Stimulated activated CD4-positive, alpha-beta T cell treated with anti-CD3 and anti-CD28 coated beads, Interleukin-12 subunit alpha, Interleukin-12 subunit beta, amount 100 ng/mL, for 48 hours (primary cell): ENCODE results near the gene TNFAIP6.
A peak's percentile ranks its signal among the peaks of the same experiment; 100 is the strongest.

Experiments
- DNase-seq, 3 donors: peaks; one replicate each; pipeline ENCODE4 v3.0.0-alpha.2; 2020; ENCODE audit warnings: low read depth in 2 of 3, low spot score in 1 of 3

TNFAIP6 gene

DNA sequence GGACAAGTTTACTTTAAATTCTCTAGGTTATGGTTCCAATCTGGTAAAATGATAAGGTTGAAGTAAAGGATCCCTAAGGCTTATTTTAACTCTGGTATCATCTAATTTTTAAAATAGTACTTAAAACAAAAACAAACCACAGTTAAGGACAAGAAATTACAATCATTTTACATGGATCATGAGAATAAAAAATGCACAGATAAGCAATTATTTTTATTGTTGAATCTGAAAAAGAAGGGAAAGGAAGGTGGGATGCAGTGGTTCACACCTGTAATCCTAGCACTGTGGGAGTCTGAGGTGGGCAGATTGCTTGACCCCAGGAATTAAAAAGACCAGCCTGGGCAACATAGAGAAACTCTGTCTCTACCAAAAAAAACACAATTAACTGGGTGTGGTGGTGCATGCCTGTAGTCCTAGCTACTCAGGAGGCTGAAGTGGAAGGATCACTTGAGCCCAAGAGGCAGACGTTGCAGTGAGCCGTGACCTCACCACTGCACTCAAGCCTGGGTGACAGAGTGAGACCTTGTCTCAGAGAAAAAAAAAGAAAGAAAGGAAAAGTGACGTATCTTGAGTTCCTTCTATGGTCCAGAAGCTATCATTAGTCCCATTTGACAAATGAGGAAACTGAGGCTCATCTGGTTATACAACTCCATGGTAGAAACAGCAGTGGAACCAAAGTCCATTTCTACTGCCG lies 2.5 kb downstream of the TNFAIP6 start:
- DNase-seq: no peak

DNA sequence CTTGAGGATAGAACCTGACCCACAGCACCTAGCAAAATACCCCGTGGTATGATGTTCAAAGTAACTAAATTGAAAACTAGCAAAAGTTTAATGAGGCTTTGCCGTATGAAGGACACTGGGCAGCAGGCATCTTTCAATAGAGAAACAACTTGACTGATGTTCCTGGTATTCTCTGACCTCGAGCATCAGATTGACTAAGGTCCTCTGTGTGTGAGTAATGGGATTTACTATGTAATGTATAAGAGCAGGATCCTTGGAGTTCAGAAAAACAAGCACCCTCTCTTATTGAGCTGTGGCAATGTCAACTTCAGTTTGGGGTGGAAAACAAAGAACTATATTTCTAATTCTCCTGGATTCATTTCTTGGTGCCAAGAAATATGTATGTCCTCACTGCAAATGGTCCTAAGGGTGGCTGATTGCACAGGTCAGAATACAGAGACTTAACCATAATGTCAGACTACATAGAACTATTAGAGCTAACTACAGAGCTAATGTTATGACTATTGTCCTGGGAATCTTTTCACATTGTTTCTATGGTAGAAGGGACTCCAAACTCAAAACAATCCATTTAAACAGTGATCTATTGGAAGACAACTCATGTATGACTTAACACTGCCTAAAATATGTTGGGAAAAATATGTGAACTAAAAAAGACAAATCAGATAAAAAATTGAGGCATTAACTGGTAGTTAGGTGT lies 4.4 kb downstream of the TNFAIP6 start:
- DNase-seq: no peak

DNA sequence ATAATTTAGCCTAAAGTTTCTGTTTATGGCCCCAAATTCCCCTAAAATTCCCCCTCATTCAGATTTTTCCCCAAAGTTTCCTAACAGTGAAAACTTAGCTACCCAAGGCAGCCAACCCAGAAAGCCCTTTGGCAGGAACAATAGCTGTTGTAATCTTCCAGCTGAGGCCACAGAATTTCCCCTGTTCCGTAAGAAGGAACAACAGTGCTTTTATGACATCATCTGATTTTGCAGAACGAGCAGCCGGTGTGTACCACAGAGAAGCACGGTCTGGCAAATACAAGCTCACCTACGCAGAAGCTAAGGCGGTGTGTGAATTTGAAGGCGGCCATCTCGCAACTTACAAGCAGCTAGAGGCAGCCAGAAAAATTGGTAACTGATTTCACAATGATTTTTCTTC lies 6.3 kb downstream of the TNFAIP6 start:
- no peak for DNase-seq

DNA sequence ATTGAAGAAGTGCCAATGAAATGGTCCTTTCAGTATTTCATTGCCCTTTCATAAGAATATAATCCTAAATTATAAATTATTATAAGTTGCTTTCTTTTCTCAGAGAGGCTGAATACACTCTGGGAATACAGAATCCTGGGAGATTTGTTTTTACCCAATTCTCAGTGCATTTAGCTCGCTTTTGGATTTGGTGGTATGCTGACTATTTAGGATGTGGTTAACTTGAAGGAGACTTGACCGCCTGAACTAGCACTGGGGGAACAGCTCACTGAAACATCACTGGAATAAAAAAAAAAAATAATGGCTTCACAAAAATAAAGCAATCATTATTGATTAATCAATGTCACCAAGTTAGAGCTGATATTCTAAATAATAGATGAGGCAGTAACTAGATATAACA lies 10.2 kb downstream of the TNFAIP6 start:
- DNase-seq: no peak

DNA sequence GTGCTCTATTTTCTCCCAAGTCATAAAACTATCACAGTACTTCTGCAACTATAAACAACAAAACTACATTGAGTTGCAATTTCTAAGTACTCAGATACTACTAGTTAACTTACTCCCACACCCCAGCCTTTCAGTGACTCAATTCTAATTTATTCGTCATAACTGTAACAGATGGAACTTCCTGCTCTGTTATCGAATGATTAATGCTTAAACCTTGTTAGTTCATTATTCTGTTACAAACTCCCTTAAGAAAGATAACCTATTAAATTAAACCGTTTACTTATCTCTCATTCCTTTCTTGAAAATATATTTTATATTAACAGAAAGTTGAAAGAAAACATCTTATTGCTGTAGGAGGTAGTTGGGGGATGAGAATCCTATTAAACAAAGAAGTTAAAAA lies 17.0 kb downstream of the TNFAIP6 start:
- DNase-seq: no peak

DNA sequence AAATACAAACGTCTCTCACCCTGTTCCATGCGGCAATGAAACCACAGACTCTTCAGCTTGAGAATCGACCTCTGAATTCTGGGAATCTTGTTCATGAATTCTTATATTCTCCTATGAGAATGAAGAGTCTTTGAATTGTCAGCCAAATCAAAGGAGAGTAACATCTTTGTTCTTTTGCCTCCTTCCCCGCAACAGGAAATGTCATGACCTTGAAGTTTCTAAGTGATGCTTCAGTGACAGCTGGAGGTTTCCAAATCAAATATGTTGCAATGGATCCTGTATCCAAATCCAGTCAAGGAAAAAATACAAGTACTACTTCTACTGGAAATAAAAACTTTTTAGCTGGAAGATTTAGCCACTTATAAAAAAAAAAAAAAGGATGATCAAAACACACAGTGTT lies 21.8 kb downstream of the TNFAIP6 start:
- no peak for DNase-seq

DNA sequence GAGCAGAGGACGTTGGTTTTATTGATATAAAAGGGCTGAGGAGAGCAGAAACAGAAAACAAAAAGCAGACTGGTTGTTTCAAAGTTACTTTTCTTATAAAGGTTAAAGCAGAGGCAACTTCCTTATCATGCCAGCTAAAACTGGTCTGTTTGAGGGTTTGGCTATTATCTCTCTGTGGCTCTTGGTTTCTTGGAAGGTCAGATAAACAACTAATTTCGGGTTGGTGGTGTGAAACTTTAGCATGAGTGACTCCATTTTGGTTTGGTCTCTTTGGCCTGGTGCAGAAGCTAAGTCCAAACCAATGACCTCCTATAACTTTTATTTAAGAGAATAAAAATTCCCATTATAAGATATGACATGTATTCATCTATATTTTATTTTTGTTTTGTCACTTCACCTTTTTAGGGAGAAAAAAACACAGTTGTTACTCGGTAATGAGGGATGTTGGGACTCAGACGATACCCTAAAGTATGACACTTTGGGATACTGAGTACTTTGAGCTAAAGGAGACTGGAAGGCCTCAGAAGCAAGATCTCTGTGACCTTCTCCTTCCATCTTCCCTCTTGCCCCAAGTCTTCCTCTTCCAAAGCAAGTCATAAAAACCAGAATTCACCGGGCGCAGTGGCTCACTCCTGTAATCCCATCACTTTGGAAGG lies 23.3 kb downstream of the TNFAIP6 start:
- no peak for DNase-seq

DNA sequence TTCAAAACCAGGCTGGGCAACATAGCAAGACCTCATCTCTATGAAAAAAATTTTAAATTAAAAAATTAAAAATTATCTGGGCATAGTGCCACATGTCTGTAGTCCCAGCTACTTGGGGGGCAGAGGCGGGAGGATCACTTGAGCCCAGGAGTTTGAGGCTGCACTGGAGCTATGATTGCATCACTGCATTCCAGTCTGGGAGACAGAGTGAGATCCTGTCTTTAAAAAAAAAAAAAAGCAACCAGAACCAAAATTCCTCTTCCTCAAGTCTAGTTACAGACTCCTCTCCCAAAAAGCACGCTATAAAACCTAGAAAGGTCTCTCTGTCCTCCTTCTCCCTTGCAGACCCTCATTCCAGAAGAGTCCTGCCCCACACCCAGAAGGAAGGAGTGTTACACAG lies 23.9 kb downstream of the TNFAIP6 start:
- no peak for DNase-seq

DNA sequence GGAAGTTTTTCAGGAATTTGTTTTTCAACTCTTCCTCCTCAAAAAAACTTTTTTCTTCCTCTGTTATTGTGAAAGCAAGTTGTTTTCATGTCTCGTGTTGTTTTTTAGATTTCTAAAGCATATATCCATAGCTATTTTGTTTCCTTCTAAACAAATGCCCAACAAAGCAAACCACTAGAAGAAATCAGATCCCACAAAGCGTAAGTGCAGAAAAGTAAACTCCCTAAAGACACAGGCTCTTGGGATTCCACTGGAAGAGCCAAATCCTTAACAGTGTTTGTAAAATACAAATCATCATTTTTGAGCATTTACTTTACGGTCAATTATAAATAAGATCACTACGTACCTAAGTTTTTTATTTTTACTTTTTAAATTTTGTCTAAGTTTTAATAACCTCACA lies 30.6 kb downstream of the TNFAIP6 start:
- no peak for DNase-seq

DNA sequence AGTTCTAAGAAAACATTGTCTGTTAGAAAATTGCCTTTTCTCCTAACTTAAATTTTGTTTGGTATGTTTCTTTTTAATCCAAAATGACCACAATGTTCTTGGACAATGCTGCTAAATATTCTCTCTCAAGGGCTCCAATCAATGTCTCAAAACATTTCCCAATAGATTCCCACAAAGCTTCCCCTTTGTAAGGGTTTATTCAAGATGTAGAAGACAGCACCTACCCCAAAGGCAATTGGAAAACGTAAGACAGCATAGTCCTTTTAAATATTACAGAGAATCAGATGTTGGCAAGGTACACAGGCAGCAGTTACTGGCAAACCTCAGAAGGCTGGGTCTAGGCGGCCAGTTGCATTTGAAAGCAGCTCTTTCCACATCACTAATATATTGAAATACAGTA lies 34.0 kb downstream of the TNFAIP6 start:
- no peak for DNase-seq

DNA sequence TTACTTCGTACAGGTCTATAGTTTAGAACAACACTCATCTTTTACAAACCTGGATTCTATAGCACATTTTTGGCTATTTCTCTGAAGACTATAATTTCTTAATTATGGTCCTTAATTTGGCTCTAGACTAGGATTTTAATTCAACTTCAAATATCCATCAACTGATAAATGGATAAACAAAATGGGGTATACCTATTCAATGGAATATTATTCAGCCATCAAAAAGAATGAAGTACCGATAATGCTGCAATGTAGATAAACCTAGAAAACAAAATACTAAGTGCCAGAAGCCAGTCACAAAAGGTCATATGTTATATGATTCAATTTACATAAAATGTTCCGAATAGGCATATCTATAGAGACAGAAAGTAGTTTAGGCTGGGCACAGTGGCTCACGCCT lies 37.1 kb downstream of the TNFAIP6 start:
- DNase-seq: no peak

DNA sequence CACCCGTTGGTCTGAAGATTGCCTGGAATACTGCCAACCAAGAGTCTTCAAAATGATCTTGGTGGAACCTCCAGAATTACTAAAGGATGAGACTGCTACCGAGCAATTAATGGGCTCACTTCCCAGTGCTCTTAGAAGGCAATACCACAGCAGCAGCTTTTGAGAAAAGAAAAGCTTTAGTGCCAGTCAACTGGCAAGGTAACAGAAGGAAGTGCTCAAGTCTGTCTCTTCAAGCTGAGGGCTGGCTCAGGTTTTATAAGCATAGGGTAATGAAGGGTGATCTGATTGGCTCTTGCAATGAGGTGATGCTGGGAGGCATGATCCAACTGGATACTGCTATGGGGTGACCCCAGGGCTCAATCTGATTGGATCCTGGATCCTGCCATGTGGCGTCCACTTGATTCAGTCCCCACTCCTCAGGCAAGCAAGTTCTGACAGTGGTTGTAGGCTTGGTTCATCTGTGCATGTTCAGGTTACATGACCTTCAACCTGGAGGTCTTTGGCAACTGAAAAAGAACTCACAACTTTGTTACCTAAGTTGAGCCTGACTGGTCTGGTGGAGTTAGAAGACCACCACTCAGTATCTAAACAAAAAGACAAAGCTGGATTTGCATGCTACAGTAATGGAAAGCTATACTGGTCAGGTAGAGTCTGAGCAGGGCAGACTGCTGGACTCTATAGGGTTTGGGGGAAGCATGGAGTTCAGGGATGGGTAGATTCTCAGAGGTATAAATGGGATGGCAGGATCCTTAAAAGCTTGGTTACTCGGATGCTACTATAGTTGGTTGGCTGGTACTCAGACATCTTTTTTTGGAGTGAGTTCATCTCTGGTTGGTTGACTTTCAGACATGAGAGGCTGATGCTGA lies 38.4 kb downstream of the TNFAIP6 start:
- DNase-seq: no peak

DNA sequence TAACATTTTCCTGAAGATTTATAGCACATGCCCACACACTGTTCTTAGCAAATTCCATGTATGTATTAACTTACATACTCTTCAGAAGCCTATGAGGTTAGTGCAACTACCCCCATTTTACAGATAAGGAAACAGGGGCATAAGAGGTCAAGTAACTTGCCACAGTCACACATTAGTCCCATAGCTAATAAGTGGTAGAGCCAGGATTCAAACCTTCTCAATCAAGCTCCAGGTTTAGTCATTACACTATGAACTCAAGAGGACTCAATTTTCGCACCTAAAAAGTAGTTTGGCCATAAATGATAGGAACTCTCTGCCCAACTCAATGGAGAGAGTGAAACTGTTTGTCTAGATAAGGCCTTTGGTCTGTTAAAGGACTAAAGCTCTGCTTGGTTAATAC lies 42.6 kb downstream of the TNFAIP6 start:
- no peak for DNase-seq

DNA sequence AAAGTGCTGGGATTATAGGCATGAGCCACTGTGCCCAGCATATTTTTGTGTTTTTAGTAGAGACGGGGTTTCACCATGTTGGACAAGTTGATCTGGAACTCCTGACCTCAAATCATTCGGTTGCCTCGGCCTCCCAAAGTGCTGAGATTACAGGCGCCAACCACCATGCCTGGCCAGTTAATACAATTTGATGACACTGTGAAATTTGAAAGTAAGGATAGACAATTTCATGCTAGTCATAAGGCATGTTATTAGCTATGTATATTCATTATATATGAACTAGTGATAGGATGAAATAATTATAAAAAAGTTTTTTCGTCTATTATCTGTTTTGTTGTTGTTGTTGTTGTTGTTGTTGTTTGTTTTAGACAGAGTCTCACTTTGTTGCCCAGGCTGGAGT lies 43.8 kb downstream of the TNFAIP6 start:
- no peak for DNase-seq

DNA sequence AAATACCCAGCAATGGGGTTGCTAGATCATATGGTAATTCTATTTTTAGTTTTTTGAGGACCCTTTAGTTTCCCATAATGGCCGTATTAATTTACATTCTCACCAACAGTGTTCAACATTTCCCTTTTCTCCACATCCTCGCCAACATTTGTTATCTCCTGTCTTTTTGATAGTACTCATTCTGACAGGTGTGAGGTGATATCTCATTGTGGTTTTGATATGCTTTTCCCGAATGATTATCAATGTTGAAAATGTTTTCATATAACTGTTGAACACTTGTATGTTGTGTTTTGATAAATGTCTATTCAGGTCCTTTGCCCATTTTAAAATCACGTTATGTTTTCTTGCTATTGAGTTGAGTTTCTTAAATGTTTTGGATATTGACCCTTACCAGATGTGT lies 46.5 kb downstream of the TNFAIP6 start:
- DNase-seq: no peak

DNA sequence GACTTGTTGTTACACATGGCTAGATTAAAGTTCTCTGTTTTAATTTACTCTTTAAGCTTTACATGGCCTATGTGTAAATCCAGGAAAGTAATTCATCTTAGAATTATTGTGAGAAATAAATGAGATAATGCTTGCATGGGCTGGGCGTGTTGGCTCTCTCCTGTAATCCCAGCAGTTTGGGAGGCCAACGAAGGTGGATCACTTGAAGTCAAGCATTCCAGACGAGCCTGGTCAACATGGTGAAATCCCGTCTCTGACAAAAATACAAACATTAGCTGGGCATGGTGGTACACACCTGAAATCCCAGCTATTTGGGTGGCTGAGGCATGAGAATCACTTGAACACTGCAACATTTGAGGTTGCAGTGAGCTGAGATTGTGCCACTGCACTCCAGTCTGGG lies 48.0 kb downstream of the TNFAIP6 start:
- DNase-seq: no peak

DNA sequence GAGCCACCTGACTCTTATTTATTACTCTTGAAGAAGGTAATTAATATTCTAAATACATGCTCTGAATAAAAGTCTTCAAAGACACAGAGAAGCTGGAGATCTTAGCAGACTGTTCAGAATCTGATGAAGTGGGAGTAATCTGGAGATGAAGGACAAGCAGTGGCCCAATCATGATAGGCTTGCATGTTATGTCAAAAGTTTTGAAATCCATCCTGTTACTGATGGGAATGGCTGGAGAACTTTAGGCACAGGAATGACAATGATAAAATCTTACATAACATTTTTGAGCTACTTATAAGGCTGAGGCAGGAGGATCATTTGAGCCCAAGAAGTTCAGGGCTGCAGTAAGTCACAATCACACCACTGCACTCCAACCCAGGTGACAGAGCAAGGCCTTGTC lies 49.9 kb downstream of the TNFAIP6 start:
- no peak for DNase-seq

DNA sequence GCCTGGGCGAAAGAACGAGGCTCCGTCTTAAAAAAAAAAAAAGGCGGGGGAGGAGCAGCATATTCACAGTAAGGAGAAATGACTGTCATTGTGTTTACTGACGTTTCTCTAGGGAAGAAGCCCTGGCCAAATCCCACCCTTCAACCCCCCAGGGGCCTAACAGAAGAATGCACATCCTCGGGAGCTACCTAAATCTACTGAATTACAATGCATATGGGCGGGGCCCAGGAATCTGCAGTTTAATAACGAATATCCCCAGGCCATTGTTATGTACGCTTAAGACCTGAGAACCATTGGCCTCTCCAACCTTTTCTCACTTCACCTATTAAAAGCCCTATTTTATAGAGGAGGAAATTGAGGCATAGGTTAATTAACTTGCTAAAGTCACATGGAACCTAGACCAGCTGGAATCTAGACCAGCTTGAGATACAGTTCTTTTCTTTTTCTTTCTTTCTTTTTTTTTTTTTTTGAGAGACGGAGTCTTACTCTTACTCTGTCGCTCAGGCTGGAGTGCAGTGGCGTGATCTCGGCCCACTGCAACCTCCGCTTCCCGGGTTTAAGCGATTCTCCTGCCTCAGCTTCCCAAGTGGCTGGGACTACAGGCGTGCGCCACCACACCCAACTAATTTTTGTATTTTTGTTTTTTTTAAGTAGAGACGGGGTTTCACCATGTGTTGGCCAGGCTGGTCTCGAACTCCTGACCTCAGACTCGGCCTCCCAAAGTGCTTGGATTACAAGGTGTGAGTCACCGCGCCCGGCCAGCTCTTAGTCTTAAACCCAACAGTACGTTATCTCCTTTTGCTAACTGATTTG lies 51.6 kb downstream of the TNFAIP6 start:
- DNase-seq: no peak

DNA sequence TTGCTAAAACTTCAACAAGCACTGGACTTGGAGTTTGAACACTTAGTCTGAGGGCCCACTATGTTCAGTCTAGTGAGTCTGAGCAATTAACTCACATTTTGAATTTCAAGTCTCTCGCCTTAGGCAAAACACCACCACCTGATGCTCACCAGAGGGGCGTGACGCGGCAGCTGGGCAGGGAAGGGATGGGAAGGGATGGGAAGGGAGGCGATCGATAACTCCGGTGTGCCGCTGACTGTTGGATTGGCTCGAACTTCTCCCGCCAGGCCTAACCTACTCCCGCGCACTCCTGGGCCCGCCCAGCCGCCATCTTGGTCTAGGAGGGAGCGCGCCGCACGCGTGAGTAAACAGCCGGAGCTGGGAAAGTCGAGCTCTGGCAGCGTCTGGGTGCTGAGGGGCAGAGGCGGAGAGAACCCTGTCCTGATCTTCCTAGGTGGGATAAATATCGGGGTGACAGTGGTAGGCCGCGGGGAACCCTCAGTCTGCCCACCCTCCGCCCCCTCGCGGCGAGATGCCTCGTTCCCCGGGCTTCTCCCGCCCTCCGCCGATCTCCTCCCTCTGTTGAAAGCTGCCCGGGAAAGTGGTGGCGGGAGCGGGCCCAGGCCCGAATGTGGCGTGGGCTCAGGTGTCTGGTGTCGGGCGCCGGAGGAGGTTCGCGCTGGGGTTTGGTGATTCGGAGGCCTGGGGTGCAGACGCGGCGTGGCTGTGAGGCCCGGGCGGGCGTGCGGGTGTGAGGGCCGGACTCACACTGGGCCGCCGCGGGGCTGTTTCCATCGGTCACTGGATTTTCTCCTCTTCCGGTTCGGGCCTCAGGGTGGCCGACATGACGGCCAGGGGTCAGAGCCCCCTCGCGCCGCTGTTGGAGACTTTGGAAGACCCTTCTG lies 52.5 kb downstream of the TNFAIP6 start, which contains the start of gene RIF1:
RIF1 (plus strand) TSS at position 302 of the 884 bp plus-strand sequence; CDS start at position 824, 522 bp downstream.
- DNase-seq: peak; percentile 71 to 78 (median 73)

DNA sequence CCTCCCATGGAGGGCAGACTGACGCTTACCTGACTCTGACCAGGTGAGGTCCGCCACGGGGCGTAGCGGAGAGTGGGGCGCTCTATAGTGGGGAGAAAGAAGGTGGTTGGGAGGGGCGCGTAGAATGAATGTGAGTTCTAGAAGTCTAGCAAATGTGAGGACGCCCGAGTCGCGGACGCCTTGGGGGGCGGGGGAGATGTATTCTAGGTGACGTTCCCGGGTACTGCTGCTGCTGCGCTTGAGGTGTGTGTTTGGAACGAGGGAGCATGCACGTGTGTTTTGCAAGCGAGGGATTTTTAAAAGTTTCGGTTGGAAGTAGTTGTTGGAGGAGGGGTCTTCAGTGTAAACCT lies 53.1 kb downstream of the TNFAIP6 start:
- DNase-seq: peak; percentile 20 to 28 (median 24)
